ENCODE data around the gene ARHGAP4.

Gene ARHGAP4

GRCh38 chrX:153864561-153865320 lies 61.3 kb downstream of the ARHGAP4 start:
- Histone ChIP-seq H3K79me1 (ENCODE audit: low read length) (no peaks in the 10 kb centered on the region), H2AK5ac (ENCODE audit: low read length) (no peak overlapping the region), H3K56ac (ENCODE audit: low read length) (no peak overlapping the region), H3K4ac (ENCODE audit: low read depth, low read length) (no peak overlapping the region), H3K4me3 (ENCODE audit: low read length) (no peak overlapping the region), H3K4me1 (ENCODE audit: control insufficient read depth, low read depth, low read length) (no peaks in the 10 kb centered on the region), H3K27ac (ENCODE audit: low read depth, low read length) (no peak overlapping the region), H4K5ac (ENCODE audit: low read length) (no peak overlapping the region), H3K27me3 (ENCODE audit: insufficient read depth, low read length, poor library complexity) (no peaks in the 10 kb centered on the region), H3K18ac (ENCODE audit: low read length) (no peak overlapping the region), H3K4me2 (ENCODE audit: low read length) (no peak overlapping the region), H3K23ac (ENCODE audit: low read length) (no peak overlapping the region), H3K79me2 (ENCODE audit: control insufficient read depth, insufficient read depth, low read length) (no peaks in the 10 kb centered on the region), H4K8ac (ENCODE audit: low read depth, low read length) (no peak overlapping the region), H3K36me3 (ENCODE audit: control insufficient read depth, insufficient read depth, low read length) (peaks cover 1% of the 10 kb centered on the region), H2BK15ac (replicated peaks; ENCODE audit: low read depth) (no peak overlapping the region), H2BK120ac (ENCODE audit: low read depth, low read length) (no peak overlapping the region), H3K9ac (ENCODE audit: low read length) (no peak overlapping the region), H2BK5ac (ENCODE audit: low read length) (no peak overlapping the region)
- no CpG with 5 or more reads among the region's 30 CpGs for WGBS (ENCODE audit: extremely low coverage, insufficient coverage, low lambda C conversion rate)
- DNase-seq = no peak

GRCh38 chrX:153864101-153864500 lies 62.0 kb downstream of the ARHGAP4 start:
- no CpG with 5 or more reads among the region's 10 CpGs for WGBS (ENCODE audit: extremely low coverage, insufficient coverage, low lambda C conversion rate)
- Histone ChIP-seq H2BK120ac (ENCODE audit: low read depth, low read length) (no peak overlapping the region), H3K27ac (ENCODE audit: low read depth, low read length) (no peak overlapping the region), H4K8ac (ENCODE audit: low read depth, low read length) (no peak overlapping the region), H3K56ac (ENCODE audit: low read length) (no peak overlapping the region), H2BK15ac (replicated peaks; ENCODE audit: low read depth) (no peak overlapping the region), H3K23ac (ENCODE audit: low read length) (no peak overlapping the region), H3K79me2 (ENCODE audit: control insufficient read depth, insufficient read depth, low read length) (no peaks in the 10 kb centered on the region), H2AK5ac (ENCODE audit: low read length) (no peak overlapping the region), H3K36me3 (ENCODE audit: control insufficient read depth, insufficient read depth, low read length) (no peaks in the 10 kb centered on the region), H2BK5ac (ENCODE audit: low read length) (no peak overlapping the region), H3K18ac (ENCODE audit: low read length) (no peak overlapping the region), H3K4me2 (ENCODE audit: low read length) (no peak overlapping the region), H3K4ac (ENCODE audit: low read depth, low read length) (no peak overlapping the region), H3K27me3 (ENCODE audit: insufficient read depth, low read length, poor library complexity) (no peaks in the 10 kb centered on the region), H3K79me1 (ENCODE audit: low read length) (no peaks in the 10 kb centered on the region), H3K9ac (ENCODE audit: low read length) (no peak overlapping the region), H3K4me1 (ENCODE audit: control insufficient read depth, low read depth, low read length) (no peaks in the 10 kb centered on the region), H4K5ac (ENCODE audit: low read length) (no peak overlapping the region), H3K4me3 (ENCODE audit: low read length) (no peak overlapping the region)
- DNase-seq = no peak

- DNase-seq = no peak
- H3K4me1 ChIP-seq (ENCODE audit: control insufficient read depth, low read depth, low read length) = no peaks in the 10 kb centered on the region
- no peaks in the 10 kb centered on the region for H3K79me2 ChIP-seq (ENCODE audit: control insufficient read depth, insufficient read depth, low read length)
- no peak overlapping the region for H3K23ac ChIP-seq (ENCODE audit: low read length)
- no peak overlapping the region for H4K5ac ChIP-seq (ENCODE audit: low read length)
- no peaks in the 10 kb centered on the region for H3K27me3 ChIP-seq (ENCODE audit: insufficient read depth, low read length, poor library complexity)
- no peak overlapping the region for H3K56ac ChIP-seq (ENCODE audit: low read length)
- no peaks in the 10 kb centered on the region for H3K79me1 ChIP-seq (ENCODE audit: low read length)
- no peaks in the 10 kb centered on the region for H3K36me3 ChIP-seq (ENCODE audit: control insufficient read depth, insufficient read depth, low read length)
- no peak overlapping the region for H2BK15ac ChIP-seq (replicated peaks; ENCODE audit: low read depth)
- no peak overlapping the region for H3K27ac ChIP-seq (ENCODE audit: low read depth, low read length)
- H3K4me2 ChIP-seq (ENCODE audit: low read length) = no peak overlapping the region
- H4K8ac ChIP-seq (ENCODE audit: low read depth, low read length) = no peak overlapping the region
- H3K18ac ChIP-seq (ENCODE audit: low read length) = no peak overlapping the region
- no peak overlapping the region for H2BK5ac ChIP-seq (ENCODE audit: low read length)
- no peak overlapping the region for H2AK5ac ChIP-seq (ENCODE audit: low read length)
- no peak overlapping the region for H3K9ac ChIP-seq (ENCODE audit: low read length)
- H2BK120ac ChIP-seq (ENCODE audit: low read depth, low read length) = no peak overlapping the region
- H3K4me3 ChIP-seq (ENCODE audit: low read length) = no peak overlapping the region
- no peak overlapping the region for H3K4ac ChIP-seq (ENCODE audit: low read depth, low read length)
- WGBS (ENCODE audit: extremely low coverage, insufficient coverage, low lambda C conversion rate) = no CpG with 5 or more reads among the region's 28 CpGs
These were observed 62.6 kb downstream of the ARHGAP4 start for GRCh38 chrX:153863251-153863991.

GRCh38 chrX:153862369-153863250 lies 63.5 kb downstream of the ARHGAP4 start:
- H2BK5ac ChIP-seq (ENCODE audit: low read length) = no peak overlapping the region
- H3K79me2 ChIP-seq (ENCODE audit: control insufficient read depth, insufficient read depth, low read length) = no peaks in the 10 kb centered on the region
- H2BK120ac ChIP-seq (ENCODE audit: low read depth, low read length) = no peak overlapping the region
- H3K9ac ChIP-seq (ENCODE audit: low read length) = no peak overlapping the region
- no peaks in the 10 kb centered on the region for H3K4me1 ChIP-seq (ENCODE audit: control insufficient read depth, low read depth, low read length)
- H3K4ac ChIP-seq (ENCODE audit: low read depth, low read length) = no peak overlapping the region
- H3K27me3 ChIP-seq (ENCODE audit: insufficient read depth, low read length, poor library complexity) = no peaks in the 10 kb centered on the region
- H3K4me3 ChIP-seq (ENCODE audit: low read length) = no peak overlapping the region
- WGBS (ENCODE audit: extremely low coverage, insufficient coverage, low lambda C conversion rate) = no CpG with 5 or more reads among the region's 22 CpGs
- no peak overlapping the region for H3K23ac ChIP-seq (ENCODE audit: low read length)
- no peak overlapping the region for H3K27ac ChIP-seq (ENCODE audit: low read depth, low read length)
- no peak overlapping the region for H3K56ac ChIP-seq (ENCODE audit: low read length)
- H2AK5ac ChIP-seq (ENCODE audit: low read length) = no peak overlapping the region
- DNase-seq = no peak
- H3K4me2 ChIP-seq (ENCODE audit: low read length) = no peak overlapping the region
- no peak overlapping the region for H2BK15ac ChIP-seq (replicated peaks; ENCODE audit: low read depth)
- H3K79me1 ChIP-seq (ENCODE audit: low read length) = no peaks in the 10 kb centered on the region
- H4K5ac ChIP-seq (ENCODE audit: low read length) = no peak overlapping the region
- no peak overlapping the region for H3K18ac ChIP-seq (ENCODE audit: low read length)
- no peaks in the 10 kb centered on the region for H3K36me3 ChIP-seq (ENCODE audit: control insufficient read depth, insufficient read depth, low read length)
- no peak overlapping the region for H4K8ac ChIP-seq (ENCODE audit: low read depth, low read length)

GRCh38 chrX:153861733-153862310 lies 64.2 kb downstream of the ARHGAP4 start:
- Histone ChIP-seq H4K5ac (ENCODE audit: low read length) (no peak overlapping the region), H3K4me2 (ENCODE audit: low read length) (no peak overlapping the region), H2BK120ac (ENCODE audit: low read depth, low read length) (no peak overlapping the region), H3K79me1 (ENCODE audit: low read length) (no peaks in the 10 kb centered on the region), H3K18ac (ENCODE audit: low read length) (no peak overlapping the region), H2AK5ac (ENCODE audit: low read length) (no peak overlapping the region), H3K4me3 (ENCODE audit: low read length) (no peak overlapping the region), H3K4ac (ENCODE audit: low read depth, low read length) (no peak overlapping the region), H3K9ac (ENCODE audit: low read length) (no peak overlapping the region), H3K79me2 (ENCODE audit: control insufficient read depth, insufficient read depth, low read length) (no peaks in the 10 kb centered on the region), H3K27ac (ENCODE audit: low read depth, low read length) (no peak overlapping the region), H2BK15ac (replicated peaks; ENCODE audit: low read depth) (no peak overlapping the region), H4K8ac (ENCODE audit: low read depth, low read length) (no peak overlapping the region), H2BK5ac (ENCODE audit: low read length) (no peak overlapping the region), H3K23ac (ENCODE audit: low read length) (no peak overlapping the region), H3K56ac (ENCODE audit: low read length) (no peak overlapping the region), H3K27me3 (ENCODE audit: insufficient read depth, low read length, poor library complexity) (no peaks in the 10 kb centered on the region), H3K4me1 (ENCODE audit: control insufficient read depth, low read depth, low read length) (no peaks in the 10 kb centered on the region), H3K36me3 (ENCODE audit: control insufficient read depth, insufficient read depth, low read length) (no peaks in the 10 kb centered on the region)
- DNase-seq = no peak
- WGBS (ENCODE audit: extremely low coverage, insufficient coverage, low lambda C conversion rate) = no CpG with 5 or more reads among the region's 21 CpGs

Data from mesendoderm (in vitro differentiated cells).